ENCODE measurements around the gene MED17.

DNA sequence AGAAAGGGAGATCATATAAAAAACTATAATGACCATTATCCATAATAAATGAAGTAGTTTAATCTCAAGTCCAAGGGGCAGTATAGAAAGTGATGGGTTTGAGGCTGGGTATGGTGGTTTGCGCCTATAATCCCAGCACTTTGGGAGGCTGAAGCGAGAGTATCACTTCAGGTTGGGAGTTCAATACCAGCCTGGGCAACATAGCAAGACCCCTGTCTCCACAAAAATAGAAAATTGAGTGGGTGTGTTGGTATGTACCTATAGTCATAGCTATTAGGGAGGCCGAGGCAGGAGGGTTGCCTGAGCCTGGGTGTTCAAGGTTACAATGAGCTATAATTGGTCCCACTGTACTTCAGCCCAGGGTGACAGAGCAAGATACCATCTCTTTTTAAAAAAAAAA, 23.9 kb downstream of the MED17 start:
- TF ChIP-seq, protein P1, sequence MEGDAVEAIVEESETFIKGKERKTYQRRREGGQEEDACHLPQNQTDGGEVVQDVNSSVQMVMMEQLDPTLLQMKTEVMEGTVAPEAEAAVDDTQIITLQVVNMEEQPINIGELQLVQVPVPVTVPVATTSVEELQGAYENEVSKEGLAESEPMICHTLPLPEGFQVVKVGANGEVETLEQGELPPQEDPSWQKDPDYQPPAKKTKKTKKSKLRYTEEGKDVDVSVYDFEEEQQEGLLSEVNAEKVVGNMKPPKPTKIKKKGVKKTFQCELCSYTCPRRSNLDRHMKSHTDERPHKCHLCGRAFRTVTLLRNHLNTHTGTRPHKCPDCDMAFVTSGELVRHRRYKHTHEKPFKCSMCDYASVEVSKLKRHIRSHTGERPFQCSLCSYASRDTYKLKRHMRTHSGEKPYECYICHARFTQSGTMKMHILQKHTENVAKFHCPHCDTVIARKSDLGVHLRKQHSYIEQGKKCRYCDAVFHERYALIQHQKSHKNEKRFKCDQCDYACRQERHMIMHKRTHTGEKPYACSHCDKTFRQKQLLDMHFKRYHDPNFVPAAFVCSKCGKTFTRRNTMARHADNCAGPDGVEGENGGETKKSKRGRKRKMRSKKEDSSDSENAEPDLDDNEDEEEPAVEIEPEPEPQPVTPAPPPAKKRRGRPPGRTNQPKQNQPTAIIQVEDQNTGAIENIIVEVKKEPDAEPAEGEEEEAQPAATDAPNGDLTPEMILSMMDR (conservative IDR thresholded peaks at IDR 0.05), result no peak
- no peak for TF ChIP-seq EZH2 (IDR thresholded peaks at IDR 0.05; ENCODE audit: low read depth)
